ENCODE measurements around the gene ADGRG6.

The ADGRG6 gene

DNA sequence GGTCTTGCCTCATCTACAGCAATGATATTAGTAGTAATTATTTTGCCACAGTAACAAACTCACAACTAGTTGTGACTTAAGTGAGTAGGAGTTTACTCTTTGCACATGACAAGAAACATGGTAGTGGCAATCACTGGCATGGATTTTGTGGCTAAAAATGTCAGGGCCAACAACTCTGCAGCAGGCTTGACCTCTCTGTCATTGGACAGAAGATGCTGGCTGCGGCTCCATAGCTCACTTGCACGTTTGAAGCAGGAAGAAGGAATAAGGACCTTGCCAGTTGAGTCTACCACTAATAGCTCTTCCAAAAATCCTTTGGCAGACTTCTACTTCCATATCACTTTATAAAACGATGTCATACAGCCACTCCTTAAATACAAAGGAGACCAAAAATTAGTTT is 117.3 kb downstream of the ADGRG6 start:
- ChIA-PET POLR2A (no interaction called here), CTCF (interaction anchor here (1.9 to 2.6 kb wide), 2 partner anchors 31 to 53 kb away, joined by 8 to 11 read pairs; no protein-coding TSS in a partner anchor)
- Histone ChIP-seq H3K4me3 (ENCODE audit: low read depth, low read length) (no peak overlapping the region), H3K4me1 (ENCODE audit: control insufficient read depth, insufficient read depth, low read length) (peaks cover 2% of the 10 kb centered on the region; the same call in 1 of the 2 replicates), H3K9me3 (ENCODE audit: control insufficient read depth, insufficient read depth, low read depth, low read length) (no peaks in the 10 kb centered on the region), H3K27ac (ENCODE audit: extremely low read depth, low read depth, low read length) (no peak overlapping the region), H3K36me3 (ENCODE audit: control insufficient read depth in 2 of 2, insufficient read depth in 1 of 2, low read length in 2 of 2) (no peaks in the 10 kb centered on the region; a peak in 1 of 3 replicates)
- no peak for TF ChIP-seq ZNF830 (tag by site-specific recombination; IDR thresholded peaks at IDR 0.05; ENCODE audit: low read depth)
- TF ChIP-seq, protein P1, sequence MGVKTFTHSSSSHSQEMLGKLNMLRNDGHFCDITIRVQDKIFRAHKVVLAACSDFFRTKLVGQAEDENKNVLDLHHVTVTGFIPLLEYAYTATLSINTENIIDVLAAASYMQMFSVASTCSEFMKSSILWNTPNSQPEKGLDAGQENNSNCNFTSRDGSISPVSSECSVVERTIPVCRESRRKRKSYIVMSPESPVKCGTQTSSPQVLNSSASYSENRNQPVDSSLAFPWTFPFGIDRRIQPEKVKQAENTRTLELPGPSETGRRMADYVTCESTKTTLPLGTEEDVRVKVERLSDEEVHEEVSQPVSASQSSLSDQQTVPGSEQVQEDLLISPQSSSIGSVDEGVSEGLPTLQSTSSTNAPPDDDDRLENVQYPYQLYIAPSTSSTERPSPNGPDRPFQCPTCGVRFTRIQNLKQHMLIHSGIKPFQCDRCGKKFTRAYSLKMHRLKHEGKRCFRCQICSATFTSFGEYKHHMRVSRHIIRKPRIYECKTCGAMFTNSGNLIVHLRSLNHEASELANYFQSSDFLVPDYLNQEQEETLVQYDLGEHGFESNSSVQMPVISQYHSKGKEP (tag by site-specific recombination; IDR thresholded peaks at IDR 0.05): no peak
- no peak for TF ChIP-seq ZNF155 (tag by site-specific recombination; IDR thresholded peaks at IDR 0.05)
- TF ChIP-seq ZNF747 (tag by site-specific recombination; IDR thresholded peaks at IDR 0.05): no peak
- TF ChIP-seq TCF7L2 (IDR thresholded peaks at IDR 0.05; ENCODE audit: borderline replicate concordance, low read depth, low read length): no peak
- no peak for TF ChIP-seq ZNF266 (tag by site-specific recombination; IDR thresholded peaks at IDR 0.05; ENCODE audit: low read depth)
- no peak for TF ChIP-seq ZBTB1 (tag by site-specific recombination; IDR thresholded peaks at IDR 0.05)
- no peak for TF ChIP-seq ZNF239 (tag by site-specific recombination; IDR thresholded peaks at IDR 0.05)
- no peak for TF ChIP-seq YY1 (tag by site-specific recombination; IDR thresholded peaks at IDR 0.05)
- no peak for TF ChIP-seq ZNF48 (tag by site-specific recombination; IDR thresholded peaks at IDR 0.05)
- TF ChIP-seq ZNF292 (tag by site-specific recombination; IDR thresholded peaks at IDR 0.05; ENCODE audit: borderline replicate concordance, low read depth): no peak
- TF ChIP-seq ZNF341 (tag by site-specific recombination; IDR thresholded peaks at IDR 0.05; ENCODE audit: low read depth): no peak
- TF ChIP-seq PRDM6 (tag by site-specific recombination; IDR thresholded peaks at IDR 0.05): no peak
- TF ChIP-seq ZSCAN30 (tag by site-specific recombination; IDR thresholded peaks at IDR 0.05): no peak
- TF ChIP-seq PATZ1 (tag by site-specific recombination; IDR thresholded peaks at IDR 0.05): no peak
- TF ChIP-seq GLI2 (tag by site-specific recombination; IDR thresholded peaks at IDR 0.05; ENCODE audit: borderline replicate concordance, low read depth): no peak
- TF ChIP-seq IKZF3 (tag by site-specific recombination; IDR thresholded peaks at IDR 0.05): no peak

GRCh38 chr6:142420802-142421201 is 119.0 kb downstream of the ADGRG6 start:
- Histone ChIP-seq H3K27ac (ENCODE audit: extremely low read depth, low read depth, low read length) (no peak overlapping the region), H3K36me3 (ENCODE audit: control insufficient read depth in 2 of 2, insufficient read depth in 1 of 2, low read length in 2 of 2) (no peaks in the 10 kb centered on the region), H3K9me3 (ENCODE audit: control insufficient read depth, insufficient read depth, low read depth, low read length) (no peaks in the 10 kb centered on the region), H3K4me1 (ENCODE audit: control insufficient read depth, insufficient read depth, low read length) (peaks cover 2% of the 10 kb centered on the region; the same call in 1 of the 2 replicates), H3K4me3 (ENCODE audit: low read depth, low read length) (no peak overlapping the region)
- ChIA-PET CTCF (interaction anchor here (0.8 to 2.6 kb wide), 5 partner anchors 17 to 749 kb away, joined by 3 to 11 read pairs (median 4); no protein-coding TSS in a partner anchor), POLR2A (no interaction called here)
- TF ChIP-seq PBX3 (CRISPR knock-in tag; IDR thresholded peaks at IDR 0.05): no peak
- no peak for TF ChIP-seq BCL6B (tag by site-specific recombination; IDR thresholded peaks at IDR 0.05)
- no peak for TF ChIP-seq ZBTB11 (tag by site-specific recombination; conservative IDR thresholded peaks at IDR 0.05; ENCODE audit: low read depth)
- TF ChIP-seq YY2 (tag by site-specific recombination; IDR thresholded peaks at IDR 0.05): no peak
- no peak for TF ChIP-seq SCRT2 (tag by site-specific recombination; IDR thresholded peaks at IDR 0.05)
- TF ChIP-seq ZNF155 (tag by site-specific recombination; IDR thresholded peaks at IDR 0.05): no peak
- TF ChIP-seq ZBTB1 (tag by site-specific recombination; IDR thresholded peaks at IDR 0.05): no peak
- TF ChIP-seq HOXD13 (CRISPR knock-in tag; IDR thresholded peaks at IDR 0.05; ENCODE audit: borderline replicate concordance): no peak
- TF ChIP-seq ZNF626 (tag by site-specific recombination; IDR thresholded peaks at IDR 0.05): no peak
- no peak for TF ChIP-seq ZNF48 (tag by site-specific recombination; IDR thresholded peaks at IDR 0.05)
